Liver (tissue), 9 donors: ENCODE data around the gene VIPR2. TPM values are rescaled to one million over a fixed set of nuclear protein-coding genes. Genes with fewer than 3 reads are reported as not detected.

Experiments
- DNase-seq: peaks from one replicate; pipeline ENCODE4 v3.0.0-alpha.2; 2017; ENCODE audit warnings: low spot score
- H3K27ac ChIP-seq, 2 donors: one replicate each; pipeline ENCODE4 v1.7.0; 2013; ENCODE audit warnings: inconsistent platforms in 2 of 2, low read length in 2 of 2, control low read depth in 1 of 2, low read depth in 1 of 2, mild to moderate bottlenecking in 1 of 2
- H3K27me3 ChIP-seq, 4 donors: one replicate each; pipeline versions ENCODE4 v1.6.1 to v1.7.0; 2013; ENCODE audit warnings: low read length in 3 of 4, inconsistent platforms in 1 of 4, mild to moderate bottlenecking in 1 of 4, moderate library complexity in 1 of 4; ENCODE audit not compliant: control insufficient read depth in 4 of 4, insufficient read depth in 4 of 4
- H3K36me3 ChIP-seq, 4 donors: one replicate each; pipeline versions ENCODE4 v1.6.1 to v1.7.0; 2013; ENCODE audit warnings: low read length in 3 of 4, mild to moderate bottlenecking in 3 of 4, low read depth in 1 of 4, moderate library complexity in 1 of 4; ENCODE audit not compliant: control insufficient read depth in 4 of 4, insufficient read depth in 3 of 4
- H3K4me1 ChIP-seq, 4 donors: one replicate each; pipeline versions ENCODE4 v1.6.1 to v1.7.0; 2013; ENCODE audit warnings: low read length in 3 of 4, mild to moderate bottlenecking in 3 of 4, moderate library complexity in 1 of 4; ENCODE audit not compliant: control insufficient read depth in 4 of 4, insufficient read depth in 4 of 4
- H3K4me3 ChIP-seq, 3 donors: one replicate each; pipeline versions ENCODE4 v1.6.1 to v1.7.0; 2013; ENCODE audit warnings: low read length in 3 of 3, control low read depth in 1 of 3, low read depth in 1 of 3, mild to moderate bottlenecking in 1 of 3
- H3K9ac ChIP-seq, 2 donors: one replicate each; pipeline ENCODE4 v1.7.0; 2013; ENCODE audit warnings: low read length in 2 of 2, mild to moderate bottlenecking in 2 of 2, moderate library complexity in 2 of 2, control low read depth in 1 of 2, low read depth in 1 of 2
- H3K9me3 ChIP-seq, 4 donors: one replicate each; pipeline versions ENCODE4 v1.6.1 to v1.7.0; 2013; ENCODE audit warnings: low read length in 3 of 4; ENCODE audit not compliant: control insufficient read depth in 4 of 4
- CTCF ChIP-seq: fragments of 150-350 bp; IDR thresholded peaks from 2 replicates; pipeline ENCODE4 v1.5.1; 2017; ENCODE audit warnings: improper control_type of control experiment, low read depth, low read length; ENCODE audit not compliant: missing input control
- EGR1 ChIP-seq, 2 donors: IDR thresholded peaks; 2 replicates each; pipeline ENCODE4 v1.6.1; 2016 to 2018; ENCODE audit warnings: antibody characterized with exemption in 2 of 2, low read depth in 2 of 2
- FOXA1 ChIP-seq: IDR thresholded peaks from 2 replicates; pipeline ENCODE4 v1.6.1; 2016; ENCODE audit warnings: antibody characterized with exemption
- FOXA2 ChIP-seq: IDR thresholded peaks from 2 replicates; pipeline ENCODE4 v1.6.1; 2016; ENCODE audit warnings: antibody characterized with exemption
- HNF4A ChIP-seq, 2 donors: conservative IDR thresholded peaks; 2 replicates each; pipeline ENCODE4 v1.6.1; 2016; ENCODE audit warnings: antibody characterized with exemption in 2 of 2, mild to moderate bottlenecking in 2 of 2
- HNF4G ChIP-seq: IDR thresholded peaks from 2 replicates; pipeline ENCODE4 v1.6.1; 2016; ENCODE audit warnings: antibody characterized with exemption
- JUND ChIP-seq, 2 donors: IDR thresholded peaks; 2 replicates each; pipeline ENCODE4 v1.6.1; 2016; ENCODE audit warnings: antibody characterized with exemption in 2 of 2
- NR2F2 ChIP-seq: IDR thresholded peaks from 2 replicates; pipeline ENCODE4 v1.6.1; 2016; ENCODE audit warnings: antibody characterized with exemption
- REST ChIP-seq: IDR thresholded peaks from 2 replicates; pipeline ENCODE4 v1.6.1; 2016; ENCODE audit warnings: antibody characterized with exemption, mild to moderate bottlenecking
- SP1 ChIP-seq: IDR thresholded peaks from 2 replicates; pipeline ENCODE4 v1.6.1; 2018; ENCODE audit warnings: antibody characterized with exemption, mild to moderate bottlenecking
- TAF1 ChIP-seq: conservative IDR thresholded peaks from 2 replicates; pipeline ENCODE4 v1.6.1; 2016; ENCODE audit warnings: antibody characterized with exemption, mild to moderate bottlenecking
- ZBTB33 ChIP-seq: IDR thresholded peaks from 2 replicates; pipeline ENCODE4 v1.6.1; 2016; ENCODE audit warnings: antibody characterized with exemption
- WGBS: extraction: QIAGEN DNeasy Blood & Tissue Kit; methylation state at CpG from one replicate; pipeline ENCODE4 v1.1.7; 2013; 5-methylcytosine and 5-hydroxymethylcytosine counted together
- polyA plus RNA-seq, 2 donors: library from polyadenylated mRNA; stranded (reverse) in 1 of 2; unstranded in 1 of 2; fragments of 200-250 nt in 1 of 2; fragments of >200 nt in 1 of 2; fragmentation: Nextera tagmentation in 1 of 2; extraction: Ambion mirVana in 1 of 2; gene quantifications; one replicate each; pipeline versions ENCODE4 v1.2.1 to v1.2.3, GENCODE V29; 2013 to 2015
- total RNA-seq, 2 donors: library from RNA; depleted of rRNA; stranded (reverse); fragments of >200 nt; gene quantifications; one replicate each; pipeline ENCODE4 v1.2.3, GENCODE V29; 2014
- donor health status: healthy.
- donor health status: healthy.
- donor health status: healthy.
- donor health status: healthy.
- donor health status: healthy.

VIPR2 gene
- total and polyA plus RNA-seq, 4 donors = 0.05 to 0.17 (median 0.10) TPM; not detected in 1

DNA sequence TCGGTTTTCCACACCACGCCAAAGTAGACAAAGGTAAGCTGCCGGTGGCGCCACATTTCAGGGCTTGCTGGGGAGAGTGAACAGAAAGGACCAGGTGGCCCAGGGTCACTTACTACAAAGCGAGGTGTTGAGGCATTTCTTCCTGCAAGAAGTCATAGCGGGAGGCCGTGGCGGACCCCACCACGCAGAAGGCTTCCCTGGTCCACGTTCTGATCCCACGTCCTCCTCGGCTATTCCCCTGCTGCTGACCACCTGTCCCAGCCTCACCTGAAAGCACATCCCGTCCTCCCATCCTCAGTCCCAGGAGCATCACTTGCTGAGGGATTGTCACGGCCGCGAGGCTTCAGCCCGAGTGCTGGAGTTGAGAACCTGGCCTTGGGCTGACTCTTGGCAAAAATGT lies 149.2 kb downstream of the VIPR2 start:
- DNase-seq = no peak
- no peak overlapping the region for H3K4me3 ChIP-seq
- WGBS = 92% methylated on average over 17 of the region's 17 CpGs
- peaks cover 0 to 6% (median under 1%) of the 10 kb centered on the region in 4 donors for H3K27me3 ChIP-seq
- no peak overlapping the region for H3K9ac ChIP-seq
- H3K9me3 ChIP-seq = peaks cover 0 to 9% (median 4%) of the 10 kb centered on the region in 4 donors
- no peak overlapping the region for H3K27ac ChIP-seq
- TF ChIP-seq NR2F2 (no peak), EGR1 (IDR thresholded peaks at IDR 0.05; ENCODE audit: low read depth in 2 of 2) (no peak), TAF1 (no peak), SP1 (no peak), HNF4G (no peak), FOXA1 (no peak), ZBTB33 (no peak), HNF4A (conservative IDR thresholded peaks at IDR 0.05) (no peak), CTCF (no peak), FOXA2 (no peak), JUND (IDR thresholded peaks at IDR 0.05) (no peak)
- H3K36me3 ChIP-seq = no peaks in the 10 kb centered on the region
- no peaks in the 10 kb centered on the region for H3K4me1 ChIP-seq

DNA sequence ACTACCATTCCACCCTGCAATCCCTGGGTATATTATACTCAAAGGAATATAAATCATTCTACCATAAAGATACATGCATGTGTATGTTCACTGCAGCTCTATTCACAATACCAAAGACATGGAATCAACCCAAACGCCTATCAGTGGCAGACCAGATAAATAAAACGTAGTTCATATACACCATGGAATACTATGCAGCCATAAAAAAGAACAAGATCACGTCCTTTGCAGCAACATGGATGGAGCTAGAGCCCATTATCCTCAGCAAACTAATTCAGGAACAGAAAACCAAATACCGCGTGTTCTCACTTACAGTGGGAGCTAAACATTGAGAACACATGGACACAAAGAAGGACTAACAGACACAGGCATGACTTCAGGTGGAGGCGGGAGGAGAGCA lies 150.0 kb downstream of the VIPR2 start:
- no peak for DNase-seq
- Histone ChIP-seq H3K9ac (no peak overlapping the region), H3K27me3 (peaks cover 0 to 6% (median under 1%) of the 10 kb centered on the region in 4 donors), H3K4me3 (no peak overlapping the region), H3K4me1 (no peaks in the 10 kb centered on the region), H3K9me3 (peaks cover 0 to 9% (median 4%) of the 10 kb centered on the region in 4 donors), H3K27ac (no peak overlapping the region), H3K36me3 (no peaks in the 10 kb centered on the region)
- 82% methylated on average over 6 of the region's 6 CpGs for WGBS
- TF ChIP-seq REST = no peak
